ENCODE data around the gene DCLRE1C. TPM values are rescaled to one million over a fixed set of nuclear protein-coding genes. Genes with fewer than 3 reads are reported as not detected.
"Not testable (repeated sequence)": the region's sequence is repeated elsewhere in the genome, so short reads cannot be mapped to it uniquely, and the experiment has no call there.

The DCLRE1C gene
- polyA plus RNA-seq (ENCODE audit: insufficient read length in 10 of 10), result 10 to 100 TPM in 2 of 10 donors, 1 to 10 TPM in 8; 5.2 to 11.2 (median 8.3) TPM
- long read RNA-seq, donor 1, result 0 reads
- long read RNA-seq, donor 2, result 0 reads
- long read RNA-seq, donor 3, result 0 reads
- long read RNA-seq, donor 4, partial matches to known transcripts, result 5 of 5 reads
- long read RNA-seq, donor 4, other reads (novel, unspliced or antisense), result 0 of 5 reads
- long read RNA-seq, donor 5, partial matches to known transcripts, result 5 of 5 reads
- long read RNA-seq, donor 5, other reads (novel, unspliced or antisense), result 0 of 5 reads
- long read RNA-seq, donor 6, partial matches to known transcripts, result 10 of 12 reads
- long read RNA-seq, donor 6, other reads (novel, unspliced or antisense), result 0 of 12 reads
- long read RNA-seq, donor 7, result 0 reads
- long read RNA-seq, donor 8, partial matches to known transcripts, result 0 of 1 reads
- long read RNA-seq, donor 8, other reads (novel, unspliced or antisense), result 0 of 1 reads
- long read RNA-seq, donor 9, result 0 reads

DNA sequence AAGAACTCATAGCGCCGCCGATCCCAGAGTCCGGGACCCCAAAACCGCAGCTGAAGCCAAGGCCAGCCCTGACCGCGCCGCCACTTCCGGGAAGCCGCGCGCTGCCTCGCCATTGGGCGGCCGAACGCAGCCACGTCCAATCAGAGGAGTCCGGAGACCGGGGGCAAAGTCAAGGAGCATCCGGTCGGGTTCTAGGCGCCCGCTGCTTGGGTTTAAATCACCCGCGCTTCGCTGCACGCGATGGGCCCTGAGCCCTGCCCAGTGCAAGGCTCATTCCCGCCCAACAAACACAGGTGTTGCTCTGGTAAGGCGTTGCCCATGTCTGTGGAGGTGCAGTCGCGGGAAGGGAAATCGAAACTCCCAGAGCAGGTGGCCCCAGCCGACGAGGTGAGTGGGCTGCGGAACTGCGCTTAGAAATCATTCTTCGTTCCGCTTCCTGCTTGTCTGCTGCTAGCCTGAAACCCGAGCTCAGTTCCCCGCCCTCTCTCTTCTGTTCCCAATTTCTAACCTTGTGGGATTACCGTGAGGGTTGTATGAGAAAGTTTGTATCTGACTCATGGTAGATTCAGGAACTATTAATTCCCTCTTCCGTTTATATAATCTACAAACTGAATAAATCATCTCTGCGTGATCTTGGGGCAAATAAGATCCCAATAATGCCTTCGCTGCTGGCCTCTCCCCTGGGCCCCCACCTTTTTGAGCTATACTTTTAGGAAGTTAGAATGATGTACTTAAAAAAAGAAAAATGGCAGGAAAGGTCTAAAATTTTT, at the start of gene DCLRE1C:
DCLRE1C (minus strand) TSS at position 96 of the 770 bp plus-strand sequence; CDS start at position 10, 86 bp downstream.
- DNase-seq, result peak; percentile 89 to 97 (median 92)

DNA sequence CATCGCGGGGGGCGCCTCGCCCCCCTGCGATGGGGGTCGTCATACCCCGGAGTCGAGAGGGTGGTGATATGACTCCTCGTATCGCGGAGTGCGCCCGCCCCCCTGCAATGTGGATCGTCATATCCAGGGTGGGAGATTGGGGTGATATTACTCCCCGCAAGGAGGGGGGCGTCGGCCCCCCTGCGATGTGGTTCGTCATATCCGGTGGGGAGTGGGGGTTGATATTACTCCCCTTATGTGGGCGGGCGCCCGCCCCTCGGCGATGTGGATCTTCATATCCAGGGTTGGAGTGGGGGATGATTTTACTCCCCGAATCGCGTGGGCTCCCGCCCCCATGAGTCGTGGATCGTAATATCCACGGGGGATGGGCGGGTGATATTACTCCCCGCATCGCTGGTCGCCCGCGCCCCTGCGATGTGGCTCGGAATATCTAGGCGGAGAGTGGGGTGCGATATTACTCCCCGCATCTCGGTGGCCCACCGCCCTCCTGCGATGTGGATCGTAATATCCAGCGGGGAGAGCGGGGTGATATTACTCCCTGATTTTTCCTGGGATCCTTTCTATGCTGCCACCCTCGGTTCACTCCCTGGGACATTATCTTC, 42.2 kb upstream of the DCLRE1C start:
- no peak for DNase-seq

DNA sequence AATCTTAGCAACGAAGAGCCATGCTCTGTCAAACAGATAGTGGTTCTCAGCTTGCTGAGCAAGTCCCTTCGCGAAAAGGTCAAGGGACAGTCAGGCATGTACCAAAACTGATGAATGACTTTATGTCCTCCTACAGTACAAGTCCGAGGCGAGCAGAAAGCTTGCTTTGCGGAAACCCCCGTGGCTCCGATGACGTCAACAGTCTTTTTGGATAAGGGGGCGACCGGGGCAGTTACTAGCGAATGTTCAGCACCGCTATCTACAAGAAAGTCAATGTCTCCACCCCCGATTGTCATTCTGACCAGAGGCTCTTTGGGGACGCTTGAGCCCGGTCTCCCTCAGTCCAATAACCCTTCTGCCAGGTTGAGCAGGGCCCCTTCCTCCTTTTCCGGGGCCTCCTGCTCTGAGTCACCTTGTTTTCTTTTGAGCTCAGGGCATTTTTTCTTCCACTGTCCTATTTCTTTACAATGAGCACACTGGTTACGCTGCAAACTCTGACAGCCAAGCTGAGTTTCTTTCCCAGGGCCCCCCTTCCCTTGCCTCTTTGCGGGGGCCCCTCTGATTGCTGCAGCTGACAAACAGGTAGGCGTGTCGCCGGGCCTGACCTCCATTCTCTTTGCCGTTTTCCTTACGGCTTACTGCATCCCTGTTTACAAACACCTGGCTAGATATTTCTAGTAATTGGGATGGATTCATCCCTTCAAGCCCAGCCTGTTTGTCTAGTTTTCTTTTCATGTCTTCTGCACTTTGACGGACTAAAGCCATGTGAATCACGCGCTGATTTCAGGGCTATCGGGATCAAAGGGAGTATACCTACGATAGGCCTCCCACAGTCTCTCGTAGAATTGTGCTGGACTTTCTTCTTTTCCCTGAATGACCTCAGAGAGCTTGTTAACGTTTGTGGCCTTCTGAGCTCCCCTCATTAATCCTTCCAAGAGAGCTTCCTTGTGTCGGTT, 39.9 kb upstream of the DCLRE1C start:
- not testable (repeated sequence) for DNase-seq

- DNase-seq, result not testable (repeated sequence)
Observed at GRCh38 chr10:14992336-14992735, 38.4 kb upstream of the DCLRE1C start.

DNA sequence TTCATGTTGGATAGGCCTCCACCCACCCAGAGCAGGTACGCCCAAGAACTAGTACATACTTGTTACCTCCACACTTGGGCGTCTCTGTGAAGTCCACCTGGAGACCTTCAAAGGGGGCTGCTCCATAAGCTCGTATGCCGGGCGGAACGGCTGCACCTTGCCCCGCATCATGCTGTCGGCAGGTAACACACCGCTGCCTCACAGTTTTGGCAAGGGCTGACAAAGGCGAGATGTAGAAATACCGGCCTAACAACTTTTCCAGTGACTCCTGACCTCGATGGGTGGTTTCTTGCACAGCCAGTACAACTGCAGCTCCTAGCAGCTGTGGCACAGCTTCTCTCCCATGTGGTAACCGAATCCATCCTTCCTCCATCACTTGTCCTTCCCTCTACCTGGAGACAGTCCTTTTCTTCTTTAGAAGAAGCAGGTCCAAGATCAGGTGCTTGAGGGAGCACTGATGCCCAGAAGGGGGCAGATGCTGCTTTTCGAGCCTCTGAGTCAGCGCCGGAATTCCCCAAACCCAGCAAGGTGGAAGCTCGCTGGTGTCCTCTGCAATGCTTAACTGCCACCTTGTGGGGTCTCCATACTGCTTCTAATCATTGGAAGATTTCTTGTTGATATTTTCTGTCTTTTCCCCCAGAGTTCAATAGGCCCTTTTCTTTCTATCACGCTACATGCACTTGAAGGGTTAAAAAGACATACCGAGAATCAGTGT, 37.3 kb upstream of the DCLRE1C start:
- DNase-seq, result peak in 1 of 3 donors; percentile 6

GRCh38 chr10:14989552-14989951, 35.7 kb upstream of the DCLRE1C start:
- DNase-seq, result not testable (repeated sequence)

- DNase-seq, result no peak
Observed at GRCh38 chr10:14982744-14983143, 28.8 kb upstream of the DCLRE1C start.

DNA sequence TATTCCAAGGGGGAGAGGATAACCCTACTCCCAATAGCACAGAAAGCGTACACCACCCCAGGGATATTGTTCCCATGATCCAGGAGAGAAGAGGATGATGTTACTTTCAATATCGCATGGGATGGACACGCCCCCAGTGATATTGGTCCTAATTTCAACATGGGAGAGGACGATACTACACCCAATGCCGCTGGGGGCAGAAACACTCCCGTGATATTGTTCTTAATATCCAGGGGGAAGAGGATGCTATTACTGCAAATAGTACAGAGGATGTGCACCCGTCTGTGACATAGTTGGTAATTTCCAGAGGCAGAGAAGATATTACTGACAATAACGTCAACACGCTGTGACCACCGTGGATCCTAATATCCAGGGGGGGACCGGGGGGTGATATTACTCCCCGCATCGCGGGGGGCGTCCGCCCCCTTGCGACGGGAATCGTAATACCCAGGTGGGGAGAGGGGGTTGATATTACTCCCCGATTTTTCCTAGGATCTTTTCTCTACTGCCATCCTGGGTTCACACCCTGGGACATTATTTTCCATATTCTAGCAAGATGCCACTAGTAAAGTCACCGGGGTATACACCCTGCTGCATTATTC, 21.9 kb upstream of the DCLRE1C start:
- DNase-seq, result no peak

DNA sequence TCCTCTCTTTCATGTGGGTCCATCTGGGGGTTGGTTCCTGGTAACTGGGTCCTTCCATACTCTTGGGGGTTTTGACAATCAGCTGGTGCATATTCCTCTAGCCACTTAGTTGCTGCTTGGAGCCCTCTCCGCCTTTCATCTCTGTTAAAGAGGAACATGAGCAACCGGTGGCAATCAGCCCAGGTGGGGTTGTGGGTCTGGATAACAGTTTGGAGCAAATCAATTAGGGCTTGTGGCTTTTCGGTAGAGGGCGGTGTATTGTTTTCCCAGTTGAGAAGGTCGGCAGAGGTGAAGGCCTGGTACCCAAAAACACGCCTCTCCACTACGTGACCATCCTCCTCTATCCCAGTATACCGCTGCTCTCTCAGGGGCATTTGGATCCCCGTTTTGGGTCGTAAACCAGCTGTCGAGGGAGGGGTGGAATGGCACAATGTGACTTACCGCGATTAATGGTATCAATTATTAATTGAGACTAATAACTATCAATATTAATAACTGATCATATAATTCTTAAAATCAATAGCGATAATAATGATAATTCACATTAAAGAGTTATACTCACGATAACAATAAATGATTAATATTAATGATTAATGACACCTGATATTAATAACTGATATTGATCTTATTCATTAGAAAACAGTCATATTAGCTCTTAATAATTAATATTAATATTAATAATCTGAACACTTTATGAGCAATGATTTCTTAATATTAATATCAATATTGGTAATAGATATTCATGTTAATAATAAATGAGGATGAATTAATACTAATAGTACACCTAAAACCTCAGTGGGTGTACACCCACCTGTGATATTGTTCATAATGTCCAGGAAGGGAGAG, 20.5 kb upstream of the DCLRE1C start:
- DNase-seq, result not testable (repeated sequence)

- DNase-seq, result peak in 1 of 3 donors; percentile 32
Observed at GRCh38 chr10:14971867-14972448, 18.1 kb upstream of the DCLRE1C start.

GRCh38 chr10:14967897-14968296, 14.0 kb upstream of the DCLRE1C start:
- DNase-seq, result no peak

DNA sequence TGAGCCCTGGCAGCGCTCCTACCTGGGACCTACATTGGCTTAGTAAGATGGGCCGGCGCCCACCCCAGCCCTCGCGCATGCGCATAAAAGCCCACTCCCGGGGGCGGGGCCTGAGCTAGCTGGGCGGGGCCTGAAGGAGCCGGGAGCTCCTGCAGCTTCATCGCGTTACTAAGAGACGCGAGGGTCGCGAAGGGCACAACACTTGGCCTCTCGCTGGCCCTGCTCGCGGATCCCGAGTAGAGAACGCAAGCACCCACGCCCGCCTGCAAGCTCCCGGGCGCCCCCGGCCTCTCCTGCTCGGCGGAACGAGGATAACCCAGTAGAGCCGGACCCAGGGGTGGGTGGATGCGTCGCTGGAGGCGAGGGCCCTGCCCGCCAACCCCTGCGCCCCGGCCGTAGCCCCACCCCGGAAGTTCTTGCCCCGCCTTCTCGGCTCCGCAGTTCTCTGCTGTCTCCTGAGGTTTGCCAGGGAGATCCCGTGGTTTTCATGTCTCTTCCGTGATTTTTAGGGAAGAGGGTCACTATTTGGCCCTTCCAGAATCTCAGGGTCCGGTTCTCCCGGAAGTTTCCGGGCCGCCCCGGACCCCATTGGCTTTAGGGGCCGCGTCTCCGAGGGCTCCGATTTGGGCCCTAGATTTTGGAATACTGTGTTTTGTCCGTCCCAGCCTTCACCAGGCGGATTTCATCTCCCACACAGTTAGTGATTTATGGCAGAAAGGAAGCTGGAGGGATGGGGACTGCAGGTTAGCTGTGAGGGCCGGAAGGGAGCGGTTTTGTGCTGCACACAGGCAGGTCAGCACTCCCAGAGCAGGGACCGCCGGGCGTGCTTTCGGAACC, 5.5 kb upstream of the DCLRE1C start, which contains the start of gene MEIG1:
MEIG1 (plus strand) TSS at position 168 of the 837 bp plus-strand sequence. CDS start 7,081 bp downstream, outside the sequence.
- DNase-seq, result peak; percentile 93 to 99 (median 93)

- no peak for DNase-seq
Observed at GRCh38 chr10:14958872-14959220, 5.0 kb upstream of the DCLRE1C start.

GRCh38 chr10:14954934-14955333, 1.0 kb upstream of the DCLRE1C start:
- DNase-seq, result no peak

DNA sequence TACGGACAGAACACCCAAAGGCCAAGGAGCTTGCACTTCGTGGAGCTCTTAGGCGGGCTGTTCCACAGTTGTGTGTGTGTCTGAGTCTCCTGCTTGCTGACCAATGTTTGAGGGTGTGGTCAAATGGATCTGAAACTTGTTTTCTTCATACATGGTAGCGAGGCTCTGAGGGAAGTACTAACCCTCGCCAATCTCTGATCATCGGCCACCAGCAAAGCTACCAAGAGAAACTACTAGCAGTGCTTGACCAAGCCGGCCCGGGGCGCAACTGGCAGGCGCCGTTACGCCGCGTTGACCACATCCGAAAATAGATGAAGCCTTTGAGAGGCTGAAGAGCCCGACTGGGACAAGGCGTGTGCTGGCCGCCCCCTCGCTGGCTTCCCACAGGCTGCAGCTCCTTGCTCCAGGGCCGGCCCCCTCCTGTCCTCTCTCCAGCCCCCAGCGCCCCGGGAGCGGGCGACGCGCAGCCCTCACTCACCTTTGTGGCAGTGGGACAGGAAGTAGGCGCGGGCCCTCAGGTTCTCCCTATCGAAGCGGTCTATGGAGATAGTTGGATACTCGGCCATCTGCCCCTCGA, 384 bp downstream of the DCLRE1C start:
- DNase-seq, result peak in 1 of 3 donors; percentile 45

GRCh38 chr10:14952851-14953423, 959 bp downstream of the DCLRE1C start:
- no peak for DNase-seq

GRCh38 chr10:14949291-14949690, 4.6 kb downstream of the DCLRE1C start:
- no peak for DNase-seq
